Endothelial cell of umbilical vein (primary cell): ENCODE data around the gene CCND2. TPM values are rescaled to one million over a fixed set of nuclear protein-coding genes. Genes with fewer than 3 reads are reported as not detected.

Experiments
- BruUV-seq: library from RNA; stranded (reverse); fragments of 400-500 nt; replicated peaks from 2 replicates; lab custom pipeline; 2021; lab: Mats Ljungman, UMichigan
- CTCF ChIA-PET: fragments of 300-600, 350-600 bp; sonication (Branson Sonifier 250); formaldehyde crosslinking; loops from one replicate; lab custom pipeline; 2021; ENCODE audit warnings: antibody characterized with exemption, inconsistent platforms; lab: Charles Lee
- POLR2A ChIA-PET: fragments of 300-600, 350-600 bp; sonication (Branson Sonifier 250); formaldehyde crosslinking; loops from one replicate; lab custom pipeline; 2021; ENCODE audit warnings: antibody characterized with exemption, inconsistent platforms; lab: Charles Lee
- DNase-seq: peaks from one replicate; pipeline ENCODE4 v3.0.0-alpha.2; 2011; ENCODE audit warnings: low read depth, low spot score
- FAIRE-seq: peaks from 2 replicates; lab custom pipeline; 2011; peaks lifted over from hg19 to GRCh38; lab: Jason Lieb, UNC
- H2AFZ ChIP-seq: 2 replicates; pipeline ENCODE4 v1.6.0; 2012; ENCODE audit warnings: low read depth, low read length, control low read depth, inconsistent platforms
- H3K27ac ChIP-seq: 2 replicates; pipeline ENCODE4 v1.5.1; 2011; ENCODE audit warnings: low read depth, mild to moderate bottlenecking, control low read depth, low read length, moderate library complexity; ENCODE audit not compliant: insufficient read depth
- H3K27me3 ChIP-seq, 2 experiments: 2 replicates each; pipeline versions ENCODE4 v1.6.0 to v1.6.1; 2011; ENCODE audit warnings: low read length in 2 of 2, mixed read lengths in 1 of 2; ENCODE audit not compliant: control insufficient read depth in 2 of 2, insufficient read depth in 2 of 2
- H3K36me3 ChIP-seq, 2 experiments: 2 replicates in 1 of 2; 3 replicates in 1 of 2; pipeline ENCODE4 v1.5.1; 2011; ENCODE audit warnings: low read length in 2 of 2, mild to moderate bottlenecking in 1 of 2, moderate library complexity in 1 of 2; ENCODE audit not compliant: control insufficient read depth in 2 of 2, insufficient read depth in 2 of 2; ENCODE audit errors: extremely low read depth in 1 of 2
- H3K4me1 ChIP-seq: 3 replicates; pipeline ENCODE4 v1.5.1; 2011; ENCODE audit warnings: mild to moderate bottlenecking, low read length; ENCODE audit not compliant: control insufficient read depth, insufficient read depth; ENCODE audit errors: extremely low read depth
- H3K4me2 ChIP-seq: 2 replicates; pipeline ENCODE4 v1.6.1; 2011; ENCODE audit warnings: low read length, control low read depth, mixed read lengths; ENCODE audit not compliant: insufficient read depth
- H3K4me3 ChIP-seq, 3 experiments: fragments of 200-600 bp in 1 of 3; sonication (generic), shearing (Covaris generic) in 1 of 3; replicated peaks in 1 of 3; 2 replicates each; pipeline ENCODE4 v1.5.1; 2011 to 2016; ENCODE audit warnings: control low read depth in 3 of 3, low read length in 3 of 3, mild to moderate bottlenecking in 2 of 3, inconsistent platforms in 1 of 3, low read depth in 1 of 3, moderate library complexity in 1 of 3; ENCODE audit not compliant: insufficient read depth in 1 of 3
- H3K79me2 ChIP-seq: 2 replicates; pipeline ENCODE4 v1.6.0; 2012; ENCODE audit warnings: low read length, inconsistent platforms; ENCODE audit not compliant: control insufficient read depth, insufficient read depth
- H3K9ac ChIP-seq: replicated peaks from 2 replicates; pipeline ENCODE3; 2011; ENCODE audit warnings: low read length, control low read depth; ENCODE audit not compliant: insufficient read depth; ENCODE audit errors: extremely low read depth
- H3K9me1 ChIP-seq: replicated peaks from 3 replicates; pipeline ENCODE4 v1.6.0; 2011; ENCODE audit warnings: mild to moderate bottlenecking, low read length; ENCODE audit not compliant: control insufficient read depth, insufficient read depth; ENCODE audit errors: extremely low read depth
- H3K9me3 ChIP-seq: replicated peaks from 2 replicates; pipeline ENCODE4 v1.5.1; 2012; ENCODE audit warnings: low read length, inconsistent platforms; ENCODE audit not compliant: control insufficient read depth, insufficient read depth
- H4K20me1 ChIP-seq: replicated peaks from 2 replicates; pipeline ENCODE3; 2011; ENCODE audit warnings: mild to moderate bottlenecking, low read length; ENCODE audit not compliant: control insufficient read depth, insufficient read depth; ENCODE audit errors: extremely low read depth
- CTCF ChIP-seq, 2 donors: IDR thresholded peaks; 1 replicate in 1 of 2; 2 replicates in 1 of 2; pipeline ENCODE4 v1.5.1; 2011; ENCODE audit warnings: low read length in 2 of 2, mild to moderate bottlenecking in 2 of 2, moderate library complexity in 2 of 2, control low read depth in 1 of 2, inconsistent platforms in 1 of 2, low read depth in 1 of 2; ENCODE audit not compliant: insufficient read depth in 1 of 2; ENCODE audit errors: extremely low read depth in 1 of 2
- FOS ChIP-seq: IDR thresholded peaks from 2 replicates; pipeline ENCODE4 v1.6.1; 2011; ENCODE audit warnings: mild to moderate bottlenecking, low read length, moderate library complexity, borderline replicate concordance; ENCODE audit not compliant: insufficient read depth
- GATA2 ChIP-seq: IDR thresholded peaks from 2 replicates; pipeline ENCODE4 v1.7.0; 2011; ENCODE audit warnings: low read depth, mild to moderate bottlenecking, moderate library complexity, mixed read lengths, low read length; ENCODE audit not compliant: insufficient read length, insufficient read depth
- JUN ChIP-seq: IDR thresholded peaks from 2 replicates; pipeline ENCODE4 v1.6.1; 2011; ENCODE audit warnings: borderline replicate concordance, low read depth; ENCODE audit not compliant: insufficient read length, insufficient read depth
- MAX ChIP-seq: IDR thresholded peaks from 2 replicates; pipeline ENCODE4 v1.6.1; 2011; ENCODE audit not compliant: insufficient read depth, insufficient read length
- POLR2A ChIP-seq: IDR thresholded peaks from 2 replicates; pipeline ENCODE4 v1.6.1; 2012; ENCODE audit warnings: low read depth, mild to moderate bottlenecking, control low read depth, low read length
- dilution Hi-C: fragments of 300-500 bp; cut with MboI; formaldehyde crosslinking; loops from one replicate; pipeline ENCODE4 v1.15.0; 2019; ENCODE audit warnings: low sequenced_read_pairs; ENCODE audit not compliant: extremely low pct_ligation_motif_present
- intact Hi-C: fragments of 100-400 bp; cut with micrococcal nuclease; formaldehyde crosslinking; loops from one replicate; pipeline ENCODE4 v1.10.0; 2022
- polyA plus RNA-seq, 4 experiments: library from polyadenylated mRNA; depleted of rRNA in 3 of 4; stranded (reverse) in 3 of 4; unstranded in 1 of 4; fragments of >200 nt; gene quantifications; 2 replicates each; pipeline versions ENCODE4 v1.2.1 to v1.2.3, GENCODE V29; 2011 to 2012; ENCODE audit warnings: missing spikeins in 1 of 4
- total RNA-seq: library from RNA; stranded (reverse); gene quantifications from 2 replicates; pipeline ENCODE4 v1.2.3, GENCODE V29; 2021

The CCND2 gene
- total and polyA plus RNA-seq, 2 donors (not counting 3 experiments of a cell fraction or from before 2014, with no cell fraction given): 0.68 to 3.4 TPM

GRCh38 chr12:4285070-4285469 lies 11.5 kb downstream of the CCND2 start:
- FAIRE-seq: no peak
- intact Hi-C loops: no loop called here

More at GRCh38 chr12:4285070-4285469, 11.5 kb downstream of the CCND2 start:
- Histone ChIP-seq H3K4me1 (no peaks in the 10 kb centered on the region), H3K27me3 (no peaks in the 10 kb centered on the region), H3K4me2 (no peak overlapping the region), H3K36me3 (no peaks in the 10 kb centered on the region), H3K4me3 (no peak overlapping the region), H4K20me1 (no peaks in the 10 kb centered on the region), H3K9me3 (no peaks in the 10 kb centered on the region), H2AFZ (no peak overlapping the region), H3K9ac (no peak overlapping the region), H3K79me2 (no peaks in the 10 kb centered on the region), H3K27ac (no peak overlapping the region), H3K9me1 (no peaks in the 10 kb centered on the region)
- no TSS peak for BruUV-seq
- dilution Hi-C loops: no loop called here
- TF ChIP-seq FOS: no peak
- TF ChIP-seq CTCF (IDR thresholded peaks at IDR 0.05; ENCODE audit: extremely low read depth in 1 of 2, insufficient read depth in 1 of 2, low read depth in 1 of 2, low read length in 2 of 2): no peak
- no peak for TF ChIP-seq MAX
- TF ChIP-seq POLR2A: no peak
- no peak for TF ChIP-seq JUN
- no peak for TF ChIP-seq GATA2
- ChIA-PET CTCF (no interaction called here), POLR2A (no interaction called here)
- no peak for DNase-seq
